CD4-positive, alpha-beta memory T cell (primary cell): Measurements from ENCODE around the gene PRR29. TPM values are rescaled to one million over a fixed set of nuclear protein-coding genes. Genes with fewer than 3 reads are reported as not detected.

Experiments used
- CTCF ChIA-PET: fragments of 350-600 bp; sonication (Branson Sonifier 250); formaldehyde crosslinking; loops from one replicate; lab custom pipeline; 2021; ENCODE audit warnings: inconsistent platforms; ENCODE audit not compliant: partially characterized antibody; lab: Charles Lee
- POLR2A ChIA-PET: fragments of 350-600 bp; sonication (Branson Sonifier 250); formaldehyde crosslinking; loops from one replicate; lab custom pipeline; 2021; ENCODE audit not compliant: partially characterized antibody; lab: Charles Lee
- DNase-seq, 5 donors: peaks; one replicate each; pipeline versions ENCODE4 v3.0.0 to v3.0.0-alpha.2; 2020 to 2022; ENCODE audit warnings: mixed read lengths in 1 of 5
- H3K27ac ChIP-seq: one replicate; pipeline ENCODE4 v1.7.0; 2013; ENCODE audit warnings: low read depth, low read length
- H3K27me3 ChIP-seq: 2 replicates; pipeline ENCODE4 v1.7.0; 2013; ENCODE audit warnings: mild to moderate bottlenecking, low read length, moderate library complexity; ENCODE audit not compliant: insufficient read depth
- H3K36me3 ChIP-seq: 2 replicates; pipeline ENCODE4 v1.7.0; 2013; ENCODE audit warnings: mild to moderate bottlenecking, low read length, moderate library complexity; ENCODE audit not compliant: insufficient read depth
- H3K4me1 ChIP-seq: 2 replicates; pipeline ENCODE4 v1.7.0; 2013; ENCODE audit warnings: mild to moderate bottlenecking, low read length, moderate library complexity; ENCODE audit not compliant: insufficient read depth
- H3K4me3 ChIP-seq, 2 donors: one replicate each; pipeline ENCODE4 v1.7.0; 2013; ENCODE audit warnings: low read length in 2 of 2, mild to moderate bottlenecking in 1 of 2
- H3K9me3 ChIP-seq, 2 donors: one replicate each; pipeline ENCODE4 v1.7.0; 2013; ENCODE audit warnings: low read length in 2 of 2, control low read depth in 1 of 2; ENCODE audit not compliant: control insufficient read depth in 1 of 2
- H3K27ac Mint-ChIP-seq, 7 donors: one replicate each; pipeline ENCODE4 v1.8.0; 2020 to 2021; ENCODE audit warnings: mixed read lengths in 7 of 7, mild to moderate bottlenecking in 6 of 7, inconsistent platforms in 3 of 7, moderate library complexity in 3 of 7
- H3K27me3 Mint-ChIP-seq, 2 donors: one replicate each; pipeline ENCODE4 v1.8.0; 2020 to 2021; ENCODE audit warnings: mixed read lengths in 2 of 2
- H3K36me3 Mint-ChIP-seq, 2 donors: one replicate each; pipeline ENCODE4 v1.8.0; 2020 to 2021; ENCODE audit warnings: mixed read lengths in 2 of 2, inconsistent platforms in 1 of 2, mild to moderate bottlenecking in 1 of 2
- H3K4me1 Mint-ChIP-seq, 4 donors: one replicate each; pipeline ENCODE4 v1.8.0; 2020 to 2021; ENCODE audit warnings: mixed read lengths in 4 of 4, mild to moderate bottlenecking in 1 of 4
- H3K4me3 Mint-ChIP-seq, 8 donors: one replicate each; pipeline ENCODE4 v1.8.0; 2020 to 2021; ENCODE audit warnings: mixed read lengths in 8 of 8, mild to moderate bottlenecking in 7 of 8, moderate library complexity in 6 of 8, inconsistent platforms in 3 of 8
- H3K9me3 Mint-ChIP-seq, 8 donors: one replicate each; pipeline ENCODE4 v1.8.0; 2020 to 2021; ENCODE audit warnings: mixed read lengths in 8 of 8, mild to moderate bottlenecking in 5 of 8, inconsistent platforms in 3 of 8, moderate library complexity in 1 of 8
- intact Hi-C: fragments of 100-400 bp; cut with micrococcal nuclease; formaldehyde crosslinking; loops from one replicate; pipeline ENCODE4 v1.15.1; 2023
- polyA plus RNA-seq, 2 donors: library from polyadenylated mRNA; unstranded; fragments of 300-500 nt; fragmentation: Illumina TruSeq; gene quantifications; one replicate each; pipeline ENCODE4 v1.2.3, GENCODE V29; 2021
- total RNA-seq, 2 experiments: library from RNA; stranded (reverse); gene quantifications; one replicate each; pipeline ENCODE4 v1.2.3, GENCODE V29; 2021

The PRR29 gene
- total and polyA plus RNA-seq, 4 experiments from 2014 or later: 0.19 to 6.0 (median 3.3) TPM

GRCh38 chr17:64024781-64025731, 26.9 kb downstream of the PRR29 start:
- Mint-ChIP-seq H3K27ac (peak overlapping the region; percentile 94 to 99 (median 98)), H3K9me3 (peaks cover 0 to 7% (median 0%) of the 10 kb centered on the region in 8 donors), H3K4me3 (peak overlapping the region; percentile 71 to 94 (median 87)), H3K36me3 (peaks cover 0 to 6% of the 10 kb centered on the region in 2 donors), H3K27me3 (peaks cover 0 to 1% of the 10 kb centered on the region in 2 donors), H3K4me1 (peaks cover 43 to 76% (median 63%) of the 10 kb centered on the region in 4 donors)
- Histone ChIP-seq H3K4me1 (peaks cover 81% of the 10 kb centered on the region), H3K4me3 (peak overlapping the region in 1 of 2 donors; percentile 43), H3K27me3 (no peaks in the 10 kb centered on the region), H3K36me3 (no peaks in the 10 kb centered on the region), H3K9me3 (no peaks in the 10 kb centered on the region), H3K27ac (peak overlapping the region; percentile 89)
- DNase-seq: peak in 1 of 5 donors; percentile 85
- POLR2A ChIA-PET: interaction anchor here (0.7 to 18.0 kb wide), 17 partner anchors 8 to 482 kb away, joined by 3 to 587 read pairs (median 17); partner anchors contain the start of genes CD79B, CEP95, CSHL1 and DDX5
- intact Hi-C loops: loop anchor here (1.0 to 5.0 kb wide), 6 partner anchors 8 to 257 kb away; partner anchors contain the start of genes CSHL1 and PRR29
- CTCF ChIA-PET: interaction anchor here (0.6 to 16.3 kb wide), 29 partner anchors 6 to 257 kb away, joined by 3 to 798 read pairs (median 4); partner anchors contain the start of genes CSHL1, ERN1, GH1 and ICAM2

- Mint-ChIP-seq H3K36me3 (no peaks in the 10 kb centered on the region), H3K4me3 (peak overlapping the region; percentile 71 to 94 (median 87)), H3K27me3 (no peaks in the 10 kb centered on the region), H3K27ac (peak overlapping the region; percentile 94 to 99 (median 98)), H3K9me3 (peaks cover 0 to 3% (median 0%) of the 10 kb centered on the region in 8 donors), H3K4me1 (peaks cover 42 to 75% (median 59%) of the 10 kb centered on the region in 4 donors)
- peak overlapping the region in 1 of 2 donors; percentile 43 for H3K4me3 ChIP-seq
- H3K27me3 ChIP-seq: no peaks in the 10 kb centered on the region
- DNase-seq: peak; percentile 95 to 98 (median 96)
- peaks cover 80% of the 10 kb centered on the region for H3K4me1 ChIP-seq
- H3K9me3 ChIP-seq: no peaks in the 10 kb centered on the region
- ChIA-PET POLR2A (interaction anchor here (0.7 to 18.0 kb wide), 17 partner anchors 8 to 481 kb away, joined by 3 to 587 read pairs (median 17); partner anchors contain the start of genes CD79B, CEP95, CSHL1 and DDX5), CTCF (interaction anchor here (0.6 to 16.3 kb wide), 32 partner anchors 7 to 257 kb away, joined by 3 to 798 read pairs (median 4); partner anchors contain the start of genes CSHL1, ERN1, GH1 and ICAM2)
- intact Hi-C loops: loop anchor here (1.0 to 5.0 kb wide), 6 partner anchors 9 to 256 kb away; partner anchors contain the start of genes CSHL1 and PRR29
- H3K27ac ChIP-seq: peak overlapping the region; percentile 89
- H3K36me3 ChIP-seq: no peaks in the 10 kb centered on the region
Measured at GRCh38 chr17:64025732-64026294, 27.7 kb downstream of the PRR29 start.

GRCh38 chr17:64028874-64029464, 30.8 kb downstream of the PRR29 start:
- H3K9me3 ChIP-seq: no peaks in the 10 kb centered on the region
- H3K9me3 Mint-ChIP-seq: peaks cover 0 to 2% (median 0%) of the 10 kb centered on the region in 8 donors
- no peak overlapping the region for H3K27ac ChIP-seq
- H3K36me3 Mint-ChIP-seq: no peaks in the 10 kb centered on the region
- peaks cover 49% of the 10 kb centered on the region for H3K4me1 ChIP-seq
- no peak overlapping the region for H3K4me3 ChIP-seq
- no peak overlapping the region for H3K4me3 Mint-ChIP-seq
- no peaks in the 10 kb centered on the region for H3K27me3 ChIP-seq
- DNase-seq: peak; percentile 66 to 75 (median 69)
- H3K27me3 Mint-ChIP-seq: no peaks in the 10 kb centered on the region
- intact Hi-C loops: loop anchor here (1.0 to 5.0 kb wide), 3 partner anchors 22 to 253 kb away; no protein-coding TSS in a partner anchor
- POLR2A ChIA-PET: interaction anchor here (0.5 to 18.0 kb wide), 11 partner anchors 9 to 329 kb away, joined by 3 to 587 read pairs (median 26); partner anchors contain the start of genes ERN1, ICAM2 and PRR29
- H3K36me3 ChIP-seq: no peaks in the 10 kb centered on the region
- peak overlapping the region in 2 of 7 donors; percentile 57 to 62 for H3K27ac Mint-ChIP-seq
- CTCF ChIA-PET: interaction anchor here (0.7 to 16.3 kb wide), 47 partner anchors 10 to 473 kb away, joined by 3 to 798 read pairs (median 6); partner anchors contain the start of genes CD79B, CSHL1, ERN1 and GH1
- peaks cover 24 to 43% (median 32%) of the 10 kb centered on the region in 4 donors for H3K4me1 Mint-ChIP-seq

GRCh38 chr17:64032081-64032480, 33.9 kb downstream of the PRR29 start:
- Histone ChIP-seq H3K4me1 (peaks cover 21% of the 10 kb centered on the region), H3K9me3 (no peaks in the 10 kb centered on the region), H3K4me3 (no peak overlapping the region), H3K27me3 (no peaks in the 10 kb centered on the region), H3K27ac (no peak overlapping the region), H3K36me3 (no peaks in the 10 kb centered on the region)
- intact Hi-C loops: no loop called here
- Mint-ChIP-seq H3K36me3 (peaks cover 2 to 4% of the 10 kb centered on the region in 2 donors), H3K27me3 (no peaks in the 10 kb centered on the region), H3K9me3 (peaks cover 0 to 1% (median 0%) of the 10 kb centered on the region in 8 donors), H3K4me1 (peaks cover 3 to 18% (median 12%) of the 10 kb centered on the region in 4 donors), H3K4me3 (no peak overlapping the region), H3K27ac (peak overlapping the region in 1 of 7 donors; percentile 37)
- POLR2A ChIA-PET: interaction anchor here (1.5 to 18.0 kb wide), 3 partner anchors 12 to 113 kb away, joined by 4 to 587 read pairs (median 6); partner anchors contain the start of gene PRR29
- DNase-seq: no peak
- CTCF ChIA-PET: interaction anchor here (1.2 to 16.3 kb wide), 6 partner anchors 13 to 120 kb away, joined by 3 to 798 read pairs (median 69); partner anchors contain the start of genes ERN1, GH1, ICAM2 and PRR29

- no peak overlapping the region for H3K27ac ChIP-seq
- peaks cover 0 to 1% (median 0%) of the 10 kb centered on the region in 8 donors for H3K9me3 Mint-ChIP-seq
- intact Hi-C loops: no loop called here
- peaks cover 0 to 10% (median 3%) of the 10 kb centered on the region in 4 donors for H3K4me1 Mint-ChIP-seq
- ChIA-PET CTCF (interaction anchor here (1.5 to 12.7 kb wide), 2 partner anchors 14 to 94 kb away, joined by 3 to 798 read pairs; partner anchors contain the start of gene ERN1), POLR2A (interaction anchor here (0.8 to 1.4 kb wide), 3 partner anchors 97 to 109 kb away, joined by 3 to 8 read pairs (median 4); no protein-coding TSS in a partner anchor)
- peaks cover 3% of the 10 kb centered on the region for H3K36me3 ChIP-seq
- H3K27ac Mint-ChIP-seq: peak overlapping the region in 4 of 7 donors; percentile 10 to 67 (median 41)
- DNase-seq: no peak
- H3K4me3 ChIP-seq: no peak overlapping the region
- H3K4me3 Mint-ChIP-seq: no peak overlapping the region
- no peaks in the 10 kb centered on the region for H3K27me3 Mint-ChIP-seq
- peaks cover 20 to 29% of the 10 kb centered on the region in 2 donors for H3K36me3 Mint-ChIP-seq
- no peaks in the 10 kb centered on the region for H3K9me3 ChIP-seq
- H3K4me1 ChIP-seq: no peaks in the 10 kb centered on the region
- no peaks in the 10 kb centered on the region for H3K27me3 ChIP-seq
Measured at GRCh38 chr17:64036198-64036922, 38.2 kb downstream of the PRR29 start.
